MM.1S (cell line): ENCODE measurements around the gene TBL1X.

ENCODE experiments used
- DNase-seq: peaks from one replicate; pipeline ENCODE4 v3.0.0-alpha.2; 2015
- H2AFZ ChIP-seq: fragments of 300-600 bp; sonication (generic); 2 replicates; pipeline ENCODE4 v1.6.0; 2016; ENCODE audit warnings: antibody characterized with exemption, low read length
- H3F3A ChIP-seq: fragments of 300-600 bp; sonication (generic); 2 replicates; pipeline ENCODE4 v1.6.1; 2016; ENCODE audit warnings: mild to moderate bottlenecking, antibody characterized with exemption, low read length, moderate library complexity, mixed read lengths; ENCODE audit not compliant: insufficient read depth
- H3K27ac ChIP-seq: fragments of 300-600 bp; sonication (generic); 2 replicates; pipeline ENCODE4 v1.5.1; 2016; ENCODE audit warnings: mild to moderate bottlenecking, low read length
- H3K27me3 ChIP-seq: fragments of 300-600 bp; sonication (generic); replicated peaks from 2 replicates; pipeline ENCODE4 v1.6.0; 2016; ENCODE audit warnings: low read length; ENCODE audit not compliant: insufficient read depth
- H3K36me3 ChIP-seq: fragments of 300-600 bp; sonication (generic); replicated peaks from 2 replicates; pipeline ENCODE4 v1.6.1; 2016; ENCODE audit warnings: mild to moderate bottlenecking, low read length, mixed read lengths; ENCODE audit not compliant: insufficient read depth
- H3K4me1 ChIP-seq: fragments of 300-600 bp; sonication (generic); 2 replicates; pipeline ENCODE4 v1.6.1; 2016; ENCODE audit warnings: low read length, mixed read lengths
- H3K4me2 ChIP-seq: fragments of 300-600 bp; sonication (generic); 2 replicates; pipeline ENCODE4 v1.6.0; 2016; ENCODE audit warnings: low read depth, low read length
- H3K4me3 ChIP-seq: fragments of 300-600 bp; sonication (generic); 2 replicates; pipeline ENCODE4 v1.5.1; 2016; ENCODE audit warnings: low read length, mixed read lengths
- H3K79me2 ChIP-seq: fragments of 300-600 bp; sonication (generic); 2 replicates; pipeline ENCODE4 v1.6.1; 2016; ENCODE audit warnings: mixed run types, low read length, mixed read lengths
- H3K9ac ChIP-seq: fragments of 300-600 bp; sonication (generic); 2 replicates; pipeline ENCODE4 v1.6.1; 2016; ENCODE audit warnings: low read length, mixed read lengths
- H3K9me2 ChIP-seq: fragments of 300-600 bp; sonication (generic); replicated peaks from 2 replicates; pipeline ENCODE4 v1.6.1; 2016; ENCODE audit warnings: mild to moderate bottlenecking, low read length, mixed read lengths; ENCODE audit not compliant: insufficient read depth
- H3K9me3 ChIP-seq: fragments of 300-600 bp; sonication (generic); replicated peaks from 2 replicates; pipeline ENCODE4 v1.6.1; 2016; ENCODE audit warnings: mild to moderate bottlenecking, low read length, mixed read lengths; ENCODE audit not compliant: insufficient read depth
- H4K20me1 ChIP-seq: fragments of 300-600 bp; sonication (generic); 2 replicates; pipeline ENCODE4 v1.6.1; 2016; ENCODE audit warnings: mild to moderate bottlenecking, low read length, moderate library complexity, mixed read lengths; ENCODE audit not compliant: insufficient read depth
- EZH2 ChIP-seq: fragments of 300-600 bp; sonication (generic); optimal IDR thresholded peaks from 2 replicates; pipeline ENCODE3; 2017; ENCODE audit warnings: low read depth, mild to moderate bottlenecking, antibody characterized with exemption, low read length, mixed read lengths
- EZH2phosphoT487 ChIP-seq: fragments of 300-600 bp; sonication (generic); IDR thresholded peaks from 2 replicates; pipeline ENCODE4 v1.6.1; 2018; ENCODE audit warnings: antibody characterized with exemption, low read length
- TF ChIP-seq, protein P1 (sequence below): fragments of 300-600 bp; sonication (generic); IDR thresholded peaks from 2 replicates; pipeline ENCODE4 v1.5.1; 2016; ENCODE audit warnings: antibody characterized with exemption, low read length, mixed read lengths

The TBL1X gene

DNA sequence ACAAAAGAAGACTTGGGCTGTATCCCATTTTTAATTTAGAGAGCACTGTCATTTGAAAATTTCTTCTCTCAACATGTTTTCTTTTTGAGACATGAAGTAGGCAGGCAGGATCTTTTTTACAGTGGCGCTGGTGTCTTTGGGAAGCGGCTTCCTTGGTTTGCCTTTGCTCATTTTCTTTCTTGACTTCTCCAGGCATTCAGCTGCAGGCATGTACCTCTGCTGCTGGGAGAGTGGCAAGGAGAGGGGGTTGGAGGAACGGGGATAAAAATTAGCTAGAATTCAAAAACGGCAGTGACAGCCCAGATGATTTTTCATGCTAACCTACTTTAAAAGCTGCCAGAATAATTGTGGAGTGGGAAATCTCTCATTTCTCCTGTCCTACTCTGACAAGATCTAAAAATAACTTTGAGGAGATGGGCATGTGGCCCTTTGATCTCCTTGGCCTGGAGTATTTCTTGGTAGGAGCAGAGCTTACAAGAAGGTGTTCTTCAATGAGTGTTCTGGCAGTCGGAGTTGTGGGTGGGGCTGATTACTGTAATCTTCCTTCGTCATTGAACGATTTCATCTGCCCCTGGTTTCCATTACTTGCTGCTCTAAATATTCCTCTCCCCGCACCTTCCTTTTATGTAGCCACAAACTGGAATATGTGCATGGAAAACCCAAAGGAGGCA, 54.8 kb downstream of the TBL1X start:
- Histone ChIP-seq H3K9me3 (no peaks in the 10 kb centered on the region), H3K27ac (no peak overlapping the region), H3K9me2 (no peaks in the 10 kb centered on the region), H4K20me1 (no peaks in the 10 kb centered on the region), H3K27me3 (no peaks in the 10 kb centered on the region), H3F3A (no peaks in the 10 kb centered on the region), H3K4me3 (no peak overlapping the region), H2AFZ (no peak overlapping the region), H3K9ac (no peak overlapping the region), H3K4me1 (no peaks in the 10 kb centered on the region), H3K4me2 (no peak overlapping the region), H3K36me3 (no peaks in the 10 kb centered on the region), H3K79me2 (peaks cover 91% of the 10 kb centered on the region)
- TF ChIP-seq EZH2phosphoT487 (no peak), EZH2 (no peak)
- TF ChIP-seq, protein P1, sequence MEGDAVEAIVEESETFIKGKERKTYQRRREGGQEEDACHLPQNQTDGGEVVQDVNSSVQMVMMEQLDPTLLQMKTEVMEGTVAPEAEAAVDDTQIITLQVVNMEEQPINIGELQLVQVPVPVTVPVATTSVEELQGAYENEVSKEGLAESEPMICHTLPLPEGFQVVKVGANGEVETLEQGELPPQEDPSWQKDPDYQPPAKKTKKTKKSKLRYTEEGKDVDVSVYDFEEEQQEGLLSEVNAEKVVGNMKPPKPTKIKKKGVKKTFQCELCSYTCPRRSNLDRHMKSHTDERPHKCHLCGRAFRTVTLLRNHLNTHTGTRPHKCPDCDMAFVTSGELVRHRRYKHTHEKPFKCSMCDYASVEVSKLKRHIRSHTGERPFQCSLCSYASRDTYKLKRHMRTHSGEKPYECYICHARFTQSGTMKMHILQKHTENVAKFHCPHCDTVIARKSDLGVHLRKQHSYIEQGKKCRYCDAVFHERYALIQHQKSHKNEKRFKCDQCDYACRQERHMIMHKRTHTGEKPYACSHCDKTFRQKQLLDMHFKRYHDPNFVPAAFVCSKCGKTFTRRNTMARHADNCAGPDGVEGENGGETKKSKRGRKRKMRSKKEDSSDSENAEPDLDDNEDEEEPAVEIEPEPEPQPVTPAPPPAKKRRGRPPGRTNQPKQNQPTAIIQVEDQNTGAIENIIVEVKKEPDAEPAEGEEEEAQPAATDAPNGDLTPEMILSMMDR = no peak
- no peak for DNase-seq

DNA sequence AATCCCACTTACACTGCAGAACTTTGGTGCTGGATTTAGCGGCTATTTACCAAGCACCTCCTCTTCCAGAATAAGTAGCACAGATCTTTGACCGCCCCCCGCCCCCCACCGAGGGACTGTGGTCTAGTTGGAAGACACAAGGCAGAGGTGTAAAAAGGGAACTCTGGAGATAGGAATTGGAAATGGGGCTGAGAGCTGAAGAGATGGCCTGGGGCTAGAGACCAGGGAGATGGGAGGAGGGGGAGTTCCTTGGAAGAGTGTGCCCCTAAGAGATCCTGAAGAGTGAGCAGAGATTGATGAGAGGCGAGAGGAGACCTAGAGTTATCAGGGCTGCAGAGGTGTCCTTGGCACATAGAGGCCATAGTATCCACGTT, 55.3 kb downstream of the TBL1X start:
- no peaks in the 10 kb centered on the region for H3K9me2 ChIP-seq
- H3K79me2 ChIP-seq = peaks cover 91% of the 10 kb centered on the region
- no peaks in the 10 kb centered on the region for H3K27me3 ChIP-seq
- no peaks in the 10 kb centered on the region for H3K9me3 ChIP-seq
- no peak for DNase-seq
- H2AFZ ChIP-seq = no peak overlapping the region
- H3K36me3 ChIP-seq = no peaks in the 10 kb centered on the region
- no peak overlapping the region for H3K27ac ChIP-seq
- H3K4me2 ChIP-seq = no peak overlapping the region
- H3K9ac ChIP-seq = no peak overlapping the region
- TF ChIP-seq, protein P1 = no peak
- TF ChIP-seq EZH2 (no peak), EZH2phosphoT487 (no peak)
- no peaks in the 10 kb centered on the region for H3F3A ChIP-seq
- H3K4me3 ChIP-seq = no peak overlapping the region
- no peaks in the 10 kb centered on the region for H3K4me1 ChIP-seq
- no peaks in the 10 kb centered on the region for H4K20me1 ChIP-seq

DNA sequence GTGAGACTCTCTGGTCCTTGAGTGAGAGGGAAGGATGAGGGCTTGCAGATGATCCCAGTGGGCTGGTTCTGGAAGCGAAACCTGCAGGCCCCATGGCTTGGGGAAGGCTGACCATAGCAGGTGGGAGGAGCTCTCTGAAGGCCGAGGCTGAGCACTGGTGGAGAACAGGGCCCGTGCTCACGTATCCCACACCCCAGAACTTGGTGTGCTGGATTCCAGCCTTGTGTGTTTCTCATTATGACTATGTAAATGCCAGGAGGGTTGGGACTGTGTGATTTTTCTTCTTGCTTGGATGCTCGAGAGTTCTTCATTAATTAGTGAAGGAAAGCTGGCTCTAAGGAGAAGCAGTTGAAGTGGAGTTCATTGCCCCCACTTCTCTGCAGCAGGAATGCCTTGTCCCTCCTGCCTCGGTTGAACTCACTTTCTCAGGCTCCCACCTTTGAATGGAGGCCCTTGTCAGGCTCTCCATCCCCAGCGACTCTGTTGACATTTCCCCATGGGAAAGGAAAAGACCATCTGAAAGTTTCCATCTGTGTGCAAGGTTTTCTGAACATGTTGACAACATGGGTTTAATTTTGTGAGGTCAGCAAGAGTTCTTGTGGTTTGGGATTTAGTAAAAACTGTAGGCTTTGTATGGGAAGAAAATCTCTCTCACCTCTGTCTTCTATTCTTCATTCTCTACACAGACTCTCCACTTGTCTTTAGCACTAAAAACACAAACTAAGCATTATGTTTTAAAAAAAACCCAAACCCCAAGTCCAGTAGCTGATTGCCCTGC, 57.7 kb downstream of the TBL1X start:
- H3K4me2 ChIP-seq = no peak overlapping the region
- H3K4me1 ChIP-seq = no peaks in the 10 kb centered on the region
- DNase-seq = no peak
- TF ChIP-seq EZH2phosphoT487 (no peak), EZH2 (no peak)
- TF ChIP-seq, protein P1 = no peak
- H4K20me1 ChIP-seq = no peaks in the 10 kb centered on the region
- no peak overlapping the region for H2AFZ ChIP-seq
- no peaks in the 10 kb centered on the region for H3F3A ChIP-seq
- no peaks in the 10 kb centered on the region for H3K27me3 ChIP-seq
- no peak overlapping the region for H3K27ac ChIP-seq
- no peak overlapping the region for H3K4me3 ChIP-seq
- no peak overlapping the region for H3K9ac ChIP-seq
- H3K9me3 ChIP-seq = no peaks in the 10 kb centered on the region
- no peaks in the 10 kb centered on the region for H3K9me2 ChIP-seq
- peaks cover 91% of the 10 kb centered on the region for H3K79me2 ChIP-seq
- H3K36me3 ChIP-seq = no peaks in the 10 kb centered on the region
